GM19455 (cell line): ENCODE measurements around the gene TNK2.

Source experiments
- ATAC-seq: cut with Tn5 transposase; IDR thresholded peaks from one replicate; pipeline ENCODE4 v1.9.1; 2021; ENCODE audit not compliant: unreplicated experiment

TNK2 gene

DNA sequence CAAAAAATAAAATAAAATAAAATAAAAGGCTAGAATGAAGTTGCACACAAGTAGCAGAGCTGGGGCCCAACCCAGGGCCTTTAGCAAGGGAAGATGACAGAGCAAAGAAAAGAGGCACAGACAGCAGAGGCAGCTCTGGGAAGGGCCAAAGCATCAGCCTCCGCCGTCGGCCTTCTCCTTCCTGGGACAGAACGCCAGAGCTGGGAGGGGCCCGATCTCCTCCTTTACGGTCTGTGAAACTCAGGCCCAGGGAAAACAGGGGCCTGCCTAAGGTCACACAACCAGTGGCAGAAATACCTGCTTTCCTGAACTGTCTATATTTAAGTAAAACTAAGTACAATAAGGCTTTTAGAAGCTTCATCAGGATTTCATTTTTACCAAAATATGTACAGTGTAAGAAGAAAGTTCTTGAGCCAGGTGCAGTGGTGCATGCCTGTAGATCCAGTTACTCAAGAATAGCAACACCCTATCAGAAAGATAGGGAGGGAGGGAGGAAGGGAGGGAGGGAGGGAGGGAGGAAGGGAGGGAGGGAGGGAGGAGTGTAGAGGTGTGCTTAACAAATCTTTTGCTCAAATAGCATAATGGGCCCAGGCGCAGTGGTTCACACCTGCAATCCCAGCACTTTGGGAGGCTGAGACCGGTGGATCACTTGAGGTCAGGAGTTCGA, 53.6 kb downstream of the TNK2 start:
- ATAC-seq, result no peak

DNA sequence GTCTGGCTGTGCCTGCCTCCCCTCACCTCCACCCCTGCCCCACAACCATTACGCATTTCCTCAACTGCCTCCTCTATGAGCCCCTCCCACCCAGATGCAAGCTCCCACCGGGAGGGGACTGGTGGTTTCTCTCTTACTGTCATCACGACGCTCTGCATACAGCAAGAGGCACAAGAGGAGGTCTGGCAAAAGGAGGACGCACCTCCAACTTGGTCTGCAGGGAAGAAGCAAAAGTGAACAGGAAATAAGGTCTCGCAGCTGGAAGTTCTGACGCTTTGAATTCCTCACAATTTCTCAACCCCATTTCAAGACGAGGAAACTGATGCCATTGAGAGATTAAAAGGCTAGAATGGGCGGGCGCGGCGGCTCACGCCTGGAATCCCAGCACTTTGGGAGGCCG, 54.4 kb downstream of the TNK2 start:
- ATAC-seq, result no peak

DNA sequence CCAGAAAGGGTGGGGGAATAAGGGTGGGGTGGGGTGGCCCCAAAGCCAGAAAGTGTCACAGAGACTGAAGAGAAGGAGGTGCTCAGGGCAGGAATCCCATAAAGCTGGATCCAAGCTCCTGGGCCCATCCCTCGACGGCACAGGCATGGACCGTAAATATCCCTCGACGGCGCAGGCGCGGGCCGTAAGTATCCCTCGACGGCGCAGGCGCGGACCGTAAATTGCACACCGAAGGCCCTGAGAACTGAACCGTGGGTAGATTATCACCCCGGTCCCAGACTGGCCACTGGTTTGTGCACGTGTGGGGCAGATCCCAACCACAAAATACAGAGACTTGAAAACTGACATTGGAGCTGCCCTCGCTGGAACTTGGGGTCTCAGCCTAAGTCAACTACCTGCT, 55.3 kb downstream of the TNK2 start:
- ATAC-seq, result no peak

DNA sequence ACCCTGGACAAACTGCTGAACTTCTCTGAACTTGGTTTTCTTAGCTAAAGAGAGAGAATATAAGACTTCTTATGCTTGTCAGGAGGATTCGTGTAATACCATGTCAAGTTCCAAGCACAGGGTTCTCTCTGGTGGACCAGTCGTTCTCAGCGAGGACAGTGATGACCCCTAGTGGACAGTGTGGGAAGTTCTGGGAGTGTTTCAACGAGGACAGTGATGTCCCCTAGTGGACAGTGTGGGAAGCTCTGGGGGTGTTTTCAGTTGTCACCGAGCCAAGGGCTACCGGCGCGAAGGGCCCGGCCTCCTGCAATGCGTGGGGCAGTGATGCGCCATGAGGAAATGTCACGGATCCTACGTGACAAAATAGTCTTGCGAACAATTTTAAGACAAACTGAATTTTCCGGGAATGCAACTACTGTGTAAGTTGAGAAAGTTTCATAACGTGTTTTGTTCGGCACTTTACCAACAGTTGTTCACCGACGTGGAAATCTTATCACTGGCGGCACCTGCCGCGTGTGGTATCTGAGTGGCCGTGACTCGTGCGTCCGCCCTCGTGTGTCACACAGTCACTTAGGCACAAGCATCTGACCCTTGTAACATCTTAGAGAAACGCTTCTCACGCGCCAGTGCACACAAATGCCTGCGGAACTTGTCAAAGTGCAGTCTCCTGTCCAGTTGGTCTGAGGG, 57.4 kb downstream of the TNK2 start:
- peak; percentile 73 for ATAC-seq

DNA sequence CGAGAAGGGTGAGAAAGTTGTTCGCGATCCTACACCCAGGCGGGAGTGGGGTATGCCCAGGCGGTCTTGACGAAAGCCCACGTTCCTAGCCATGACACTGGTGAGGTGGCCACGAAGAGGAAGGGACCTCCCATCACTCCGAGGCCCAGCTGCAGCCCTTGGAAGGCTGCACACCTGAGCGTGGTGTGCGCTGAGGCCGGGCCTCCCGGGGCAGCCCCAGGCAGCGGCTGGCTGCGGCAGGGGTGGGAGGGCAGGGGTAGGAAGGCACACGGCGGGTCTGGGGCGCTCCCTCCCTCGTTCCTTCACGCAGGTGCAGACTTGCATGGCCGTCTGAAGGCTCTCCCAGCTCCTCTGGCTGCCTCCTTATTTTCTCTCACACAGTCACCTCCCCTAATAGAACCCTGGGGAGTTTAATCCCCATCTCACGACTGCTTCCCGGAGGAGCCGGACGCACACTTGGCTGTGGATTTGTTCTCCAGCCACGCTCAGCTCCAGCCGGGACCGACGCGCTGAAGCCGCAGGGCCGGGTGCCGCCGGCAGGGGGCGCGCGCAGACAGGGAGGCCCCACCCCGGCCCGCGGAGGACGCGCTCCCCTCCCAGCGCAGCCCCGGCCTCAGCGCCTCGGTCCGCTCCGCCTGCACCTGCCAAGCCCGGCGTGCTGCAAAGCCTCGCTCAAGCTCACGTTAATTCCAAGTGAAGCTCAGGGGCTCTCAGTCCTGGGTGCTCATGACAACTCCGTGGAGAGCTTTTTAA, 58.9 kb downstream of the TNK2 start:
- ATAC-seq, result no peak

DNA sequence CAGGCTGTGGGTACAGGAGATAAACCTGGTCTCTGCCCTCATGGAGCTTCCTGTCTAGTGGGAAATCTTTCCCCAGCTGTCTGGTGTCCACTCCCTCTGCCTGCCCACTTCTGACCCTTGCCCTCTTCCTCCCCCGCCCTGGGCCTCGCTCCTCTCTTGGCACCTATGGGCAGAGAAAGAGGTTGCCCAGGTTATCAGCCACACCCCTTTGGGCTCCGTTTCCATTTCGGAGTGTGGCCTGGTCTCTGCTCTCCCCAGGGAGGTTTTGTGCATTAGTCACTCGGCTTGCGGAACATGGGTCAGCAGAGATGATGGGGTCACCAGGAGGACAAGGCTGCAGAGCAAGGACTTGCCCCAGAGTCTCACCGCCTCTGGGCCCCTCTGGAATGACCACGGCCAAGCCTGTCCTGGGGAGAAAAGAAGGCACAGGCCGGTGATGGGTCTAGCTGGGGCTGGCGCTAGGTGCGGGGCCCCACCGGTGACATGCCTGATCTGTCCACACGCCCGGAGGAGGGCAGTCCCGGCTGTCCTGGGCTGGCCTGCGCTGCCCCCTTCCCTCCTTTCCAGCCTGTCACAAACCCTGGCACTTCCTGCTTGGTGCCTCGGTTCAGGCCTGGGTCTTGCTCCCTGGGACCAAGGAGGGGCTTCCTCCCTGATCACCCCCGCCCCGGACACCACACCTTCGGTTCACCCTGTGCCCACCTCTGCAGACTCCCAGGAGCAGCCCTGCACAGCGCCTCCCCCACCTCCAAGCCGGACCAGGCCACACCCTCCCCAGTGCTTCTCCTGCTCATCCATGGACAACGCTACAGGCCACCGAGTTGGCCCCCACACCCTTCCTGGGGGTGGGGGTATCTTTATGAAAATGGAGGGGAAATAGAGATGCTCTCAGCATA, 61.0 kb downstream of the TNK2 start:
- no peak for ATAC-seq

DNA sequence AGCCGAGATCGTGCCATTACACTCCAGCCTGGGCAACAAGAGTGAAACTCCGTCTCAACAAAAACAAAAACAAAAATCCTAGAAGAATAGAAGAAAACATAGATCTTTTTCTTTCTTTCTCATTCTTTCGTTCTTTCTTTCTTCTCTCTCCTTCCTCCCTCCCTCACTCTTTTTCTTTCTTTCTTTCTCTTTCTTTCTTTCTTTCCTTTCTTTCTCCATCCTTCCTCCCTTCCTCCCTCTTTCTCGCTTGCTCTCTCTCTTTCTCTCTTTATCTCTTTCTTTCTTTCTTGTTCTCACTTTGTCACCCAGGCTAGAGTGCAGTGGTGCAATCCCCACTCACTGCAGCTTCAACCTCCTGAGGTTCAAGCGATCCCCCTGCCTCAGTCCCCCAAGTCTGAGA, 62.9 kb downstream of the TNK2 start:
- no peak for ATAC-seq

DNA sequence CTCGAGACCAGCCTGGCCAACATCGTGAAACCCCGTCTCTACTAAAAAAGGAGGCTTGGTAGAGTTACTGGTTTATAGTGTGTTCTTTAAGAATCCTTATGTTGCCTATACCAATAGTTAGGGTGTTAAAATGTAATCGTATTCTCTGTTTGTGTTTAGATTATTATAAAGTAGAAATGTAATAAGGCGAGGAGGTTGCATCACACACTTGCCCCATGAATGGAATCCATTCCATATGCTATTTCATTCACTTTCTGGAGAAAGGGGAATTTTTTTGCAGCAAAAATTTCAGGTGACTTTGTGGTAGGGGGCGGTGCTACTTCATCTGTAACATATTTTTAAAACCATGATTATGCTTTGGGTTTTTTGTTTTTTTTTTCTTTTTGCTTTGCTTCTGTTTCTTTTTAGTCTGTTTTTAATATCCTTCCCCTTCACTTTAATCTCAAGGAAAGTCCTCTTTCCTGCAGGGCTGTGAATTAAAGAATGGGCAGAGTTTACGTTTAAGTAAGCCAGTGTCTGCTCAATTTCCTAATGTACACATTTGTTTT, 63.6 kb downstream of the TNK2 start:
- no peak for ATAC-seq

DNA sequence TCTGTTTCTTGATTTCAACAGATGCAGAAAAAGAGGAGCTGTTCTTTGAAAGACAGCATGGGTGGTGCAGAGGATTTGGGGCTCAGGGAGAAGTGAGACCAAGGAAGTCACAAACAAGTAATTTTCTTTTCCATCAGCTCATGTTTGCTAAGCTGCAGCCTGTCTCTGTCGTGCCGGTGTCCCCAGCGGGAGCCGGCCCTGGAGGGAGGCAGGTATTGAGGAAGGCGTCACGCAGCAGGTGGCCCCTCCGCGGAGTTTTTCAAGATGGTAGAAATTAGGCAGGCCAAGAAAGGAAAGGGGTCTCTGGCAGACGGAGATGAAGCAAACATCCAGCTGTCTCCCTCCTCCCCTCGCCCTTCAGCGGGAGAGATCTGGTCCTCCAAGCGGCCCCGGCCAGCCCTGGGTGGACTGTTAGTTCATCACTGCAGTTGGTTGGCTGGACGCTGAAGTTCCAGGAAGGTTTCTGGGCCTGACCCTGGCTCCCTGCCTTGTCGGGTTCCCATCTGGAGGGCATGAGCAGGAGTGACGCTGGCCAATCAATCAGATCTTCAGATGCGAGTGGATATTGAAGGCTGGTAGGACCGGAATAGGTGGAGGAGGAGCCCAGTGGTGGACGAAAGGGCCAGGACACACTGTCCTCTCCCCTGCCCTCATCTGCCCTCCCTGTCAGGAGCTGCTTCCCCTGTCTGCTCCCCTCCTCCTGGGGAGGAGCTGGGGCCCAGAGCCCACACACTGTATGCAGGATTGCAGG, 68.9 kb downstream of the TNK2 start:
- no peak for ATAC-seq

DNA sequence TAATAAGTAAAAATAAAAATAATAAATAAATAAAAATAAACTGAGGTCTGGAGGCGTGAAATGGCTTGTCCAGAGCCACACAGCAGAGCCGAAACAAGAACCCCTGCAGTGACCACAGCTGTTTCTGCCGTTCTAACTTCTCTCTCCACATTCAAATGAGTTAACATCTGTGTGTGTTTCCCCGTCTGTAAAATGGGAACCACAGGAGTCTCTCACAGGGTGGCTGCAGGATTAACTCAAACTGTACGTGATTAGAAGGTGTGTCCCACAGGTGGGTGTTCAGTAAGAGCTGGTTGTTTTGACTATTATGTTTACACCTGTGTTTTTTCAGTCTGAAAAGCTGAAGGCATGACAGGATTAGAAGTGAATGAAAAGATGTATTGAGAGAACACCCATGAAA, 69.6 kb downstream of the TNK2 start:
- no peak for ATAC-seq

DNA sequence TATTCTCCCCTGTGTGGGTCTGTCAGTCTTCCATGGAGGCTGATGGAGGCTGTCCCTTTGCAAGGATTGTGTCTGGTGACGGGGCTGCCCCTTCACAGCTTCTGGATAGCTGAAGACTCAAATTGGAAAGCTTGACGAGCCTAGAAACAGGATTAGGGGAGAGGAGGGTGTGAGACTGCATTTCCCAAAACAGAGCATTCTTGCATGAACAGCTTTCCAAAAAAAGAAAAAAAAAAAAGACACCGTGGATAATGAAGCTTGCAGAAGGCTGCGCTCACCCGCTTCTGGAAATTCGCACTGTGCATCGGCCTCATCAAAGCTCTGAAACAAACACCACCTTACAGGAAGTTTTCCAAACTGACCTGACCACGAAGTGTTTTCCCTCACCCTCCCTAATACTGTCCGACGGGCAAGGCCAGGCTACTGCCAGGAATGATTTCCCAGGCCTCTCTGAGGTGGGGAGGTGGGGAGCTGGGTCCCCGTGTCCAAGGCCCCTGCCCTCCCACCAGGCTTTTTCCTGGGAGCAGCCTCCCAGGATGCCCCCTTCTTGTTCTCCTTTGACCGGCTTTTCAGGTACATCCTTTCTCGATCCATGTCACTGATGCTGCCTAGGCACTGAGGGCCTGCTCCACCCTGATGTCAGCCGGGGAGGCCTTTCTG, 71.7 kb downstream of the TNK2 start:
- no peak for ATAC-seq

DNA sequence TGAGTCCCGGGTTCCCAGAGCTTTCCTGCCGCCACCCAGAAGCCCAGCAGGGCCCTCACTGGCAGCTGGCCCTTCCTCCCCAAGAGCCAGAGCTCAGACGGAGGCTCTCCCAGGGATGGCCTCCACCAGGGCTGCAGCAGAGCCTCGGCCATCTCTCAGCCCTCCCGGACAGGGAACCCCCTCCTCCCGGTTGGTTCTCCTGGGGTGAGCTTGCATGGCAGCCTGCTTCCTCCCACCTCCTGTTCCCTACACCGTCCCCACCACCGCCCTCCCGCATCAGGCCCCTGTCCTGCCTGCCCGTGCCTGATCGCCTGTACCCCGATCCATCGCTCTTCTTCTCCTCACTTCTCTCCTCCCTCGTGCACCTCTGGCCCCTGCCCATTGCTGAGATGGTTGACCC, 72.6 kb downstream of the TNK2 start:
- ATAC-seq, result no peak

DNA sequence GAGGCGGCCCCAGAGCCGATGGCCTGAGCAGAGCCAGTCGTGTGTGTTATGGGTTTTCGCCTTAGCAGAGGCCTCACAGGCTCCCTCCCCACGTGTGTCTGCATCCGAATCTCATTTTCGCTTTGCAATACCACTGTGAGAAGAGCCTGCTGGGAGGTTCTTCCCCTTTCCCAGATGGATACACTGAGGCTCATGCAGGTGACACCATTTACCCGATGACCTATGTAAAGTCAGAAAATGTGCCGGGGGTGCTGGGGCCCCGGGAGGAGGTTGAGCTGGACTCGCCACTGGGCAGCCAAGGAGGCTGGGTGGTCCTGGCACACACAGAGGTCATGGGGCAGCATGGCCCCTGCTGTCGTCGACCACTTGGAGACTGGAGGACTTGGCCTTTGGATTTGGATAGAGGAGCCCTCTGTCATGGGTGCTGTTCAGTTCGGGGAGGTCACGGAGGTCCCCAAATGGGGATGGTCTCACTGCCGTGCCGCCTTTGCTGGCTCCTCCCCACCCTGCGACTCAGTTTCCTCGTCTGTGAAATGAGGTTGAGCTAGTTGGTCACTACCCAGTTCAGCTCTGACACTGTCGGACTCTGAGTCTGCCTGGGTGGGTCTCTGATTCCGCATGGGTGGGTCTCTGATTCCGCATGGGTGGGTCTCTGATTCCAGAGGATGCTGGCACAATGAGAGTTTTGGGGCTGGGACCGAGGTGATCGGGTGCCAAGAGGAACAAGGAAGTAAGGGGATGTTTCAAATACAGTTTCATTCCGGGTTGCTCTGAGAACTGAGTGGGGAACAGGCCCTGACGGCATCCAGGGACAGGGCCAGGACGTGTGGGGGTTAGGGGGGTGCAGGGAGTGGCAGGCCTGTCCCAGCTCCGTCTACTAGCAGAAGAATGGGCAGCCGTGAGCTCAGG, 73.4 kb downstream of the TNK2 start:
- no peak for ATAC-seq

DNA sequence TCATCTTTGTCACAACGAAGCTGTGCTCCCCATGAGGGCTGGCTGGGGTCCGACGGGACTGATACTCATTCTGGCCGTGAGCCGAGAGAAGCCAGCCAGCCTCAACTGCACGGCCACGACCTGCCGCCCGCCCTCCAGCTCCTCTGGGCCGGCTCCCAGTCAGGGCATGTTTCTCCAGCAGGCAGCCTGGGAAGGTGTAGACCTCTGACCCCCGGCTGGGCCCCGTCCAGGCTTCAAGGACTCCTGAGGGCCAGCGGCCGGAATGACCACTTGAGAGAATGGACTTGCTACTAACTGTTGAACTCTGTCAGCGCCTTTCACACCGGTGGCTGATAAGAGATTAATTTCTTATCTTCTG, 78.5 kb downstream of the TNK2 start:
- ATAC-seq, result no peak

DNA sequence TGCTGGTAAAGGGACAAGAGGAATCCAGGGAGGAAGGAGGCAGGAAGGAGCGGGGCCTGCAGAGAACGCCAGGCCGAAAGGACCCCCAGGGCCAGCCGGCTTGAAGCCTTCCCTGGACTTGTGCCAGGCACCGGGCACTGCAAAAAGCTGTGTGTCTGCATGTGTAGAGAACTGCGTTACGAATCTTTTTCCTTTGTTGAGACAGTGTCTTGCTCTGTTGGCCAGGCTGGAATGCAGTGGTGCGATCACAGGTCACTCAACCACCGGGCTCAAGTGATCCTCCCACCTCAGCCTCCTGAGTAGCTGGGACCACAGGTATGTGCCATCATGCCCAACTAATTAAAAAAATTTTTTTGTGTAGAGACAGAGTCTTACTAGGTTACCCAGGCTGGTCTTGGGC, 79.6 kb downstream of the TNK2 start:
- ATAC-seq, result no peak

DNA sequence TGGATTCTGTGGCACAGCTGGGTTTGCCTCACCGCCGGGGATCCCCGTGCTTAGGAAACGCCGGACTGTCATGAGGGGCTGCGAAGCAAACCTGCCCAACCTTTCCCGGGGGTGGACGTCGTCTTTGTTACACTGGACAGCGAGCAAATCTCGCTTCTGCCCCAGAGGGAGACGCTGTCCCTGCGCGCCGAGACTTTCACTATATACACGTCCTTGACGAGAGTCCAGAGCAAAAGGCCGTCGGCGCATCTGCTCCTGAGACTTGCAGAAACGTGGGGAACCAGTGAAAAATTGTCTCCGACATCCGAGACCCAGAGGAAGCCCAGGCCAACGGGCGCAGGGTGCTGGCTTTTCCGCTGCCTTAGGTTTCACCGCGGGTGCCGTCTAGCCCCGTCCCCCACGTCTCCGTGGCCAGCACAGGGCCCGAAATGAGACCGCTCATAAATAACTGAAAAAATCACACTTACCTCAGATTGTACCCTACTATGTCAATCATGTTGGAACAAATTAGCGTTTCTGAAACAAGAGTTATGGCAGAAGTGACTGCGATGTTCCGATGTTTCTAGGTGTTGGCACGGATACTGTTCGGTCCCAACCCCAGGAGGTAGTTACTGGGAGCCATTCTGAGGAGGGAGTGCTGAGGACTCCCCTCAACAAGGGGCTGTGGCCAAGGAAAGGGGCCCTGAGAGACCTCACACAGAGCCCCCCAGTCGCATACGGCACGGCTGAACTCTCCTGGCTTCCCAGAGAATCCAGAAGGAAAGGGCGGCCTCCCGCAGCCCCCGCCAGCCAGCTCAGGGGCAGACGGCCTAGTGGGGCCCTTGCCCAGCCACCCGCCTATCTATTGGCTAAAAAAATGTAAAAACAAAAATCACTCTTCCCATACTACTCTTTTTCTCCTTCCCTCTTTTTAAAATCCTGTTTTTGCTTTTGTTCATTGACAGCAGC, 82.2 kb downstream of the TNK2 start:
- no peak for ATAC-seq

DNA sequence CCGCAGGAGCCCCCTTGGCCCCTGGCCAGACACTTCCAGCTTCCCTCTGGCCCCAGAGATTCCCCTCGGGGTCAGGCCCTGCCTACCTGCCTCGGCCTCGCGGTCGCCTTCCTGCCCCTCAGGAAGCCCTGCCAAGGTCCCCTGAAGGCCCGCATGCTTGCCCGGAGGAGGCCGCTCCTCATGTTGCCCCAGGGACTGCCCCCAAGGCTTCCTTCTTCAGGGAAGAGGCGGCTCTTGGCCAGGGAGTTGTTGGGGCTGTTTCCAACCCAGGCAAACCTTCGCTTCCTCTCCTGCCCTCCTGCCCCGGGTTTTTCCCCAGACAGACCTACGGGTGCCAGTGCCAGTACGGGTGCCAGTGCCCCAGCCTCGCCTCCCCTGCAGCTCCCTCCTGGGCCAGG, 83.2 kb downstream of the TNK2 start:
- no peak for ATAC-seq
